HG03457 (cell line): ENCODE measurements around the gene NEK11.
"Not testable (repeated sequence)": the region's sequence is repeated elsewhere in the genome, so short reads cannot be mapped to it uniquely, and the experiment has no call there.

Experiments
- ATAC-seq: cut with Tn5 transposase; IDR thresholded peaks from one replicate; pipeline ENCODE4 v1.9.1; 2021; ENCODE audit warnings: moderate number of reproducible peaks; ENCODE audit not compliant: unreplicated experiment

NEK11 gene

DNA sequence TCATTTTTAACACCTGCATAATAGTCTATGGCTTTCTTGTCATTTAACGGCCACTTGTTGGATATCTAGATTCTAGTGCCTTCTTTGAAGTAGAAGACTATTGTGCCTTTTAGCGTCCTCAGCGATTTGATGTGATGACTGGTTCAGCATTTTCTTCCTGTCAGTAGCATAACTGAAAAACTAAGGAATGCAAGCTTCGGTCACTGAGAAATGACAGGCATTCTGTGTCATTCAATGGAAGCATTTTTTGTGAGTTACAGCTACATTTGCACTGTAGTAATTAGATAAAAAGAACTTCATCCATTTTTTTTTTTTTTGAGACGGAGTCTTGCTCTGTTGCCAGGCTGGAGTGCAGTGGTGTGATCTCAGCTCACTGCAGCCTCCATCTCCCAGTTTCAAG is 10.3 kb downstream of the NEK11 start:
- ATAC-seq = no peak

DNA sequence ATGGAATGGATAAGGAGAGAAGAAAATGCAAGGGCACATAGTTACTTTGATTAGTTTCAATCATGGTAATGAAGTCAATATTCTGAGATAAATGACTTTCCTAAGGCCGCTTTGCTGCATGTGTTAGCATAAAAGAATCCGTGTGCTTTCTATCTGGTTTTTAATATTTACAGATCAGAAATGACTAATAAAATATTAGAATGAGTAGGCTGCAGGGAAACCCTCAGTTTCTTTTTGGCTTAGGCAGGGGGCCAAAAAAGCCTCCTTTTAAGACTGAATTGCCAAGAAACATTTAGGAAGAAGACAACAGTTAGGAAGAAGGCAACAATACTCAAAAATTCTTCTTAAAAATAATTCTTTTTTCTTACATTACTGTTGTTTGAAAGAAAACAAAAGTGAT is 11.6 kb downstream of the NEK11 start:
- no peak for ATAC-seq

DNA sequence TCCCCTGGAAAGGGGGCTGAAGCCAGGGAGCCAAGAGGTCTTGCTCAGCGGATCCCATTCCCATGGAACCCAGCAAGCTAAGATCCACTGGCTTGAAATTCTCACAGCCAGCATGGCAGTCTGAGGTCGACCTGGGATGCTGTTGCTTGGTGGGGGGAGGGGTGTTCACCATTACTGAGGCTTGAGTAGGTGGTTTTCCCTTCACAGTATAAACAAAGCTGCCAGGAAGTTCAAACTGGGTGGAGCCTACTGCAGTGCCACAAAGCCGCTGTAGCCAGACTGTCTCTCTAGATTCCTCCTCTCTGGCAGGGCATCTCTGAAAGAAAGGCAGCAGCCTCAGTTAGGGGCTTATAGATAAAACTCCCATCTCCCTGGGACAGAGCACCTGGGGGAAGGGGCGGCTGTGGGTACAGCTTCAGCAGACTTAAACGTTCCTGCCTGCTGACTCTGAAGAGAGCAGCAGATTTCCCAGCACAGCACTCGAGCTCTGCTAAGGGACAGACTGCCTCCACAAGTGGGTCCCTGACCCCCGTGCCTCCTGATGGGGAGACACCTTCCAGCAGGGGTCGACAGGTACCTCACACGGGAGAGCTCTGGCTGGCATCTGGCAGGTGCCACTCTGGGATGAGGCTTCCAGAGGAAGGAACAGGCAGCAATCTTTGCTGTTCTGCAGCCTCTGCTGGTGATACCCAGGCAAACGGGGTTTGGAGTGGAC is 15.8 kb downstream of the NEK11 start:
- ATAC-seq = not testable (repeated sequence)

DNA sequence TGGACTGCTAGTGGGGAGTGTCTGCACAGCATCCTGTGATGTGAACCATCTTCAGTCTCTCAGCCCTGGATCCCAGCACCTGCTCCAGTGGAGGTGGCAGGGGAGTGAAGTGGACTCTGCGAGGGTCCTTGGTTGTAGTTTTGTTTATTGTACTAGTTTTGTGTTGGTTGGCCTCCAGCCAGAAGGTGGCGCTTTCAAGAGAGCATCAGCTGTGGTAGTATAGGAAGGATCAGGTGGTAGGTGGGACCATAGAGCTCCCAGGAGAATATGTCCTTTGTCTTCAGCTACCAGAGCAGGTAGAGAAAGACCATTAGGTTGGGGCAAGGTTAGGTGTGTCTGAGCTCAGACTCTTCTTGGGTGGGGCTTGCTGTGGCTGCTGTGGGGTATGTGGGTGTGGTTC is 20.9 kb downstream of the NEK11 start:
- ATAC-seq = no peak

DNA sequence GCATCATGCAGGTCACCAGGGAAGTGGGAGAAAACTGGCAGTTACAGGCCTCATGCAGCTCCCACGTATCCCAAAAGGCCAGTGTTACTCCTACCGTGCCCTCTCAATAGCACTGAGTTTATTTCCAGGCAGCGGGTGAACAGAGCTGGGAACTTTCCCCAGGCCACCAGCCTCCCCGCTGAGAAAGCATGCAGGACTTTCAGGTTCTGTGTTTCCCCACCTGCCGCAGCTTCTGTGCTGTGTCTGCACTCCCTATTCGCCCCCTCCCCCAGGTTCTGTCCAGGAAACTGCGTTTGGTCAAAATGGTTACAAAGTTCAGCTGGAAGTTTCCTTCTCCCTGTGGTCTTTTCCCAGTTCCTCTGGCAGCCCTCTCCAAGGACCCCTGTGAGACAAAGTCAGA is 21.4 kb downstream of the NEK11 start:
- no peak for ATAC-seq

DNA sequence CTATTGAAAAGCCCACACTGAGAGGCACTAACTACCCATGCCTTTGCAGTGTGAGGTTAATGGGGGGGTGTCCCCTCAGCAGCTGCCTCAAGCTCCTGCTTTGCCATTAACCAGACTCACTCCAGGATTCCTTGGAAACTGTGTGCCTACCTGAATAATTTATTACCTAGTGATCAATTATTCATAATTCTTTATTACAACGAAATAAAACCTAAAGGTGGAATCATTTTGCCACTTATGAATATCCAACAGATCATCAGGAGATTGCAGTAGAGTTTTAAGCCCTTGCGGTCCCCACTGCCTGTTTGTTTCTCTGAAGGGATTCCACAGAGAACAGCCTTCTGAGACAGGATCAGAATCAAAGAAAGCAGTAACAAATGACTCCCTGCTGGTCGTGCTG is 23.3 kb downstream of the NEK11 start:
- ATAC-seq = no peak

DNA sequence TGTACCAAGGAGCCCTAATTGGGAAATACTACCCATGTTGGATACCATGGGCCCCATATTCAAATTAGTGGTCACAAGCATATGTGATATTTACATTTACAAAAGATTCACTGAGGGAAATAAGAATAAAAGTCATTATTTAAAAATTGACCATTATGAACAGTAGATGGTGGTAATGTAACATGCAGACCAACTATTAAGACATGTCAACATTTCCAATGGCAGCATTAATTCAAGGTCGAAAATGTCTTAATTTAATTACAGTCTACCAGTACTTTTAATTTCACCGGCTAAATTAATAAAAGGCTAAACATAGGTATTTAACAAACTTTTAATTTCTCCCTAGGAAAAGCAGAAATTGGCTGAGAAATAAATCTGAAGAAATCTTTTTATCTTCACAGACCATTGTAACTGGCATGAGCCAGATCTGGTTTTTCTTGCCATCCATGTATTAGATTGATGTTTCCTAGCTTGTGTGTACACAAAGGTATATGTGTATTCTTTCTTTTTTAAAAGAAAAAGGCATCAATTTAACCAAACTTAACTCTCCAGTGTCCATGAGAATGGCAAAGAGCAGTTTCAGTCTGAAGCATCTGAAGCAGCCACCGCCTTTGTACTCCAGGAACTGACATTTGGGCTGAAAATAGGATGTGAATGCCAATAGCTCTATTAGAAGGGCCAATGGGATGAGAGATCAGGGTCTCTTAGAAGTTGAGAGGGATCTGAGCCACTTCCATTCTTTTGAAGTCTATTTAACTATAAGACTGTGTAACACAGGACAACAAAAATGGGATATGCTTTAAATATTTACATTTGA is 26.6 kb downstream of the NEK11 start:
- ATAC-seq = no peak

DNA sequence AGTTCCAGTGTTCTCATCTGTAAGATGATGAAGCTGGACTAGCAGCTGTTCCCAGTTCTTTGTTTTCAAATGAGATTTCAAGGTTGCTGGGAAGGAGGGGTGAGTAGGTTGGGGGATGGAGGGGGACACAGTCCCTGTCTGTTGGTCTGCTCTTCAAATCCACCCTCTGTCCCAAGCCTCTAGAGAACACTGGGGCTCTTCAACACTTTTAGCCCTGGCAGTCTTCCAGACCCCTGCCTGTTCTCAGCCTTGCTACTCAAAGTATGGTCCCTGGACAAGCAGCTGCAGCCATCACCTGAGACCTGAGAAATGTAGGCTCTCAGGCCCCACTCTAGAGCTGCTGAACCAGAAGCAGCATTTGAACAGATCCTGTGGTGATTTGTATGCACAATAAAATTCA is 41.3 kb downstream of the NEK11 start:
- ATAC-seq = no peak

DNA sequence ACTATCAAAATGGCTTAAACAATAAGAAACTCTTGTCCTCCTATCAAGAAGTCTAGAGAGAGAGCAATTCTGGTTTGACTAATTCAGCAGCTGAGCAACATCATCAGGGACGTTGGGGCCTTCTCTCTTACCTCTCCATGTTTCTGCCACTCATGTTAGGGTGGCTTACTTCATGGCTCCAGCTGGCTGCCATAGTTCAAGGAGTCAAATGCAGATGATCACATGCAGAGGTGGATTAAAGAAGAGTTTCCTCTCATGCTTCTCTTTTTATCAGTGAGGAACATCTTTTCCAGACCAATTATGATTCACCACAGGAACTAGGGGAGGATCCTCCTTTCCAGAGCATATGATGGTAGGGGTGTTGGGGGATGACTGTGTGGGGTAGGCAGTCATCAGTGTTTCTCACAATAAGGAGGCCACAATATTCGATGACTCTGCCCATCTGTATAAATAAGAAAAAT is 45.5 kb downstream of the NEK11 start:
- ATAC-seq = no peak

DNA sequence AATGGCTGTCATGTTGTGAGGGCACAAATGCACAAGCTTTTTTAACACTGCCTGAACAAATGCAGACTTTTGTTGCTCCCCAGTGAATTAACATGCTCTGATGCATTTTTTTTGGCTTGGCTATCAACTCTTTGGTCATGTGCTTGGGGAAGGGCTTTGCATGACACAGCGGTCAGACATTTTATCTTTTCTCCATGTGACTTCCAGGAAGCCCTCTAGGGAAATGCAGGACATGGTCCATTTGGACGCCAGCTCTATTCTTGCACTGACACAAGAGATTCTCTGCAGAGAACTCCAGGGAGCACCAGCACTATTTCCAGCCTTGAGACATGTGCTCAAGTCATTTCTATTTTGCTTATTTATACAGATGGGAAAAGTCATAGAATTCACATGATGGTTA is 46.2 kb downstream of the NEK11 start:
- ATAC-seq = no peak

DNA sequence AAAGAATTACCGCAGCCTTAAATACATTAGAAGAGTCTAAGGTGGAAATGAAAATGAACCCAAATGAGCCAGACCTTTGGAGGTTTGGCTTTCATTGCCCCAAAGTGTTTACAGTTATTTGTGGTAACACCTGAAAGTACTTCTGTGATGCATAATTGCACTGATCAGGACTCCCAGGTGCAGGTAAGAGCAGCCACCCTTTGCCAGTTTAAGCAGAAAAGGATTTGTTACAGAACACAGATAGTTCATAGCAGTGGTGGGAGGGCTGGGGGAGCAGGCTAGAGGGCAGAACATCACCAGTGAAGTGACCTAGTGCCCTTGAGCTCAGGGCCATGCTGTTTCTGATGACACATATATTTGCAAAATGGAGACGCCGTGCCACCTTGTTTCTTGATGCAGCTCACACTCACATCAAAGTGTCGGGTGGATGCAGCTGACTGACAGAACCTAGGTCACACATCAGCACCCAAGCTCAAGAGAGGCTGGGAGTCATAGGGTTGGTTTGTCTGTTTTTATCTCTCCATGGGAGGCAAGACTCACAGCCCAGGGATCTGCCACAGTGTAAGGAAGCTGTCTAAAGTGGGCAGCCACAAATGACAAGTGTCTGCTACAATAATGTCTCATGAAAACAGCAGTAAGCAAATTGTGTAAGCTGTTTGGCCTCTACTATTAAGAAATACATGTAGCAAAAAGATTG is 49.1 kb downstream of the NEK11 start:
- ATAC-seq = peak; percentile 69

DNA sequence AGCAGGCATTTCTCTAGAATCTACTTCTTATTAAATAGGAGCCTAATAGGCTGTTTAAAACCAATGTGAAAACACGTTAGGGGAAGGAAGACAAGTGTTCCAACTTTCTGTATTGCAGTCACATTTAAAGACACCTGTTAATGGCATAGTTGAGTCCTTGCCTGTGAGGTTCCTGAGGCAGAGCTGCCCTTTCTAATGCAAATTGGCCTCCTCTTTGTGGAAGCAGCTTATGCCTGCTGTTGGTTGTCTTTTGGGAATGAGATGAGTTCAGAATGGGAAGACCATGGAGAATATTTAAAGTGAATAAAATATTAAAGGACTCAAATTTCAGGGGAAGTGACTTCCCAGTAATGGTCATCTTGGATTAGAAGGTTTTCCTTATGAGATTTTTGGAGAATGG is 51.2 kb downstream of the NEK11 start:
- no peak for ATAC-seq

DNA sequence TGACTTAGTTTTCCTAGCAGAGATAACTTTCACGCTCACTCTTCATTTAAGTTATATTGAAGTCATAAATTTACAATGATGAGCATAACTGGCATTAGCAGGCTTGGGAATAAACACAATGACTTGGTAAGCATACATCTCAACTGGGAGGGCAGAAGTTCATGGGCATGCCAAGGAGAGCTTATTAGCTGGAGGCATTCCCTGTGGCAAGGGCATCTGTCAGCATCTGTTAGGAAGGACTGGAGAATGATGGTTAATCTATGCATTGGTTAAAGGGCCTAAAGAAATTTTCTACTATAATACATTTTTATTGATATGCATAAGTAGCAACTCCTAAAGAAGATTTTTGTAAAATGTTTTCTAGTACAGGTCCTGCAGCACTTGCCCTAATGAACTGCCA is 52.4 kb downstream of the NEK11 start:
- ATAC-seq = no peak

DNA sequence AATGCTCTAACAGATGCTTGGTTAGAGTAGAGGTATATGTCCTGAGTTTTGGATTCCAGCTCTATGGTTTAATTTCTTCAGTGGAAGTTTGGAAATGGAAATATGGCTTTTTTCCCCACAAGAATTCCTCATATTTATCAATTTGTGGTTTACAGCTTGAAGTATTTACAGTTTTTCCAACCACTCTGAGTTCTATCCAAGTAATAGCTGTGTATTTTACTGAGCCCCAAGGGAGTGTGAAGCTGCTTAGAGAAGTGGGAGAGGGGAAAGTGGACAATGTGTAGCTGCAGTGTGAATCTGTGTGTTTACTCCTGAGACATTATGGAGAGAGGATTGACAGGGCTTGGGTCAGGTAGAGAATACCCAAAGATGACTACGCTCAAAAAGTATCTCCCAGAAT is 54.5 kb downstream of the NEK11 start:
- no peak for ATAC-seq

DNA sequence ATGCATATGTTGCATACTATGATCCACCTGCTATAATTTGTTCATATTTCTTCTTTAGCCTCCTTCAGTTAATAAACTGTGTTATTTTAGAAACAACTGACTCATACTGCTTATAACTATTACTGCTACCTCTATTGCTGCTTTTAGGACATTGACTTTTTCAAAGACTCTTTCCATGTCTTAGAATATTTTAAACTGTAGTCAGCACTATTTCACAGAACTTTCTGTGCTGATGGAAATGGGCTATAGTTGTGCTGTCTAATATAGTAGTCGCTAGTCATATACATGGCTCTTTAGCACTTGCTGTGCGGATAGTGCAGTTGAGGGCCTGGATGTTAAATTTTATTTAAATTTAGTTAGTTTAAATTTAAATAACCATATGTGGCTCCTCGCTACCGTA is 55.6 kb downstream of the NEK11 start:
- no peak for ATAC-seq

DNA sequence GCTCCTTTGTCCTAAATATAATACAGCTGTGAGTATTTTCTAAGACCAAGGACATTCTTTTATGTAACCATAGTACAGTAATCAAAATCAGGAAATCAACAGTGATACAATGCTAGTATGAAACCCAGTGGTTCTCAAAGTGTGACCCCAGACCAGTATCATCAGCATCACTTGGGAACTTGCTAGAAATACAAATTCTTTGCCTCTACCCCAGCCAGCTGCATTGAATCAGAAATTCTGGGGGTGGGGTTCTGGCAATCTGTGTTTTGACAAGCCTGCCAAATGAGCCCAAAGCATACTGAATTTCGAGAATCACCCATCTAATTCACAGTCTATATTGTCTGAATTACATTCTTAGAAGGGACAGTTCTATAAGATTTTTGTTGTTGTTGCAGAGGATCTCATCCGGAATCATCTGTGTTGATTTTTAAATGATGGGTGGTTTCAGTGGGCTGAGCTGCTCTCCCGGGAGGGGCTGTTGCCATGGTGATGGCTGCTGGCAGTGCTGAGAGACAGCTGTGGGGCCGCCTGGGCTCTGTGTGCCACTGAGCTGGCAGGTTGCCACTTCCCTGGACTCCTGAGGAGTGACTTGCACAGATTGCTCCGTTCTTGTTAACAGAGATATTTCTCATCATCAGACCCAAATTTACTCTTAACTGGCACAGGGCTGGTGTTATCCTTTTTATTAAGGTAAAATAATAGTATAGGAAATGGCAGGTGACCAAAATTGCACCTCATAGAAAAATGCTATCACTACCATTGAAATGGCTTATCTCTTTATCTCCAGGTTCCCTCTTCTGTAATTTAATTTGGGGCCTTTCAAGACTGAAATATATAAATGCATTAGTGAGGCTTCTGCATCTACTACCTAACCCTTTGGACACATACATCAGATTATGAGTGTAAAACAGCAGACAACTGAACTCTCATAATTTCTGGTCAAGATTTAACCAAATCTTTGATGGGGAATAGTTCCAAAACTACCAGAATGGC is 56.5 kb downstream of the NEK11 start:
- ATAC-seq = no peak

DNA sequence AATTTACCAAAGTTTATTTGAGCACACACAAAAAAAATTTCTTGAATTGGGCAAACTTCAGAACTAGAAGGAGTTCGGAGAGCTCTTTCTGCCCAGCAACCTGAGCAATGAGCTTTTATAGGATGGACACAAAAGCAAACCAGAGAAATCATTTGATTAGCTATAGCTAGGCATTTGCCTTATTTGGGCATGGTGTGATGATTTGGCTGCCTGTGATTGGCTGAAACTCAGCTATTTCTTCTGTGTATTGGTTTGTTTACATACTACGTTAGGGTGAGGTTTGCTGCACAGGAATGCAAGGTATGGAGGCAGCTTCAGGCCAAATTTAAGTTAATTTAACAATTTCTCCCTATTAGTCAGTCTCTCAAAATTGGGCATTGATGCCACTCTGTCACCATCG is 65.1 kb downstream of the NEK11 start:
- ATAC-seq = no peak

DNA sequence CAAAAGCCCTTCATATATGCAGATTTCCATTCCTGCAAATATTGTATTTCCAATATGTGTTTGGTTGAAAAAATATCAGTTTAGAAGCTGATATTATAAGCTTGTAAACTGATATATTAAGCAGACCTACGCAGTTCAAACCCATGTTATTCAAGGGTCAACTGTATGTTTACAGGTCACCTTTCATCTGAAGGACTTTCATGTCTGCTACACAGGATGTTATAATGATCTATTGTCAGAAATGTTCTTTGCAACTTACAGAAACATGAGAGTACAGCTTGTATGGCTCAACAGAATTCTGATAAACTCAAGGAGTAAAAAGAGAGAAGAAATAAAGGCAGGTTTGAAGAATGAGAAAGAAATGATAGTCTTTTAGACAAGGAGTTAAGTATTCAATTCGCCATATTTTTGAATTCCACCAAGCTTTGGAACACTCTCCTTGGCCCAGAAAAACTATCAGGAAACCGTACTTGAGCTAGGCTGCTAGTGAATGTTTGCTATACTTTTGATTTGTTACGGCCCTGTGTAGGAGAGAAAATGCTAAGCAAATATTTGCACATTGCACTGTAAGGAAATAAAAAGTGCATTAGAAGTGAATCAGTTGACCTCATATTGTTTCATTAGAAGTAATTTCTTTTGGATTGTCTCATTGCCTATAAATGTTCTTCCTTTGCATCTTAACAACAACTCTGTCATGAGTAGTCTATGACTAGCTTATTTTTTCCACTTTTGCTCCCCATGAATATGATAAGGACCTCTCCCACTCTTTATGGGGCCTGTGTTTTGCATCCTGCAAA is 81.2 kb downstream of the NEK11 start:
- ATAC-seq = no peak

DNA sequence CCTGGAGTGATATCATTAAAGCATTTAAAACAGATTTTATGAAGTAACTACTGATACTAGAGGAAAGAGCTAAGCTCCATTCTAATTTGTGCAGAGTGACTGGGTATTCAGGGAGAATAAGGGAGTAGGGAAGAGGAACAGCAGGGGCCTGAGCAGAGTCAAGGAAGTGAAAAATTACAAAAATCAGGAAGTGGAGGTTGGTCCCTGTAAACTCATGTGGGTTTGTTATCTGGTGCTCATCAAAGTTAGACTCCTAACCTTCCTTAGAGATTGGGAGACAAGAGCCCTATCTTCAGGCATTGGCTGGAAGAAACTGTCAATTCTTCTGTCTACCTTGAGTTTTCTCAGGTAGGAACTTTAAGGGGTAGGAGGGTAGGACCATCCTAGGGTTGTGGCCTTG is 82.5 kb downstream of the NEK11 start:
- no peak for ATAC-seq

DNA sequence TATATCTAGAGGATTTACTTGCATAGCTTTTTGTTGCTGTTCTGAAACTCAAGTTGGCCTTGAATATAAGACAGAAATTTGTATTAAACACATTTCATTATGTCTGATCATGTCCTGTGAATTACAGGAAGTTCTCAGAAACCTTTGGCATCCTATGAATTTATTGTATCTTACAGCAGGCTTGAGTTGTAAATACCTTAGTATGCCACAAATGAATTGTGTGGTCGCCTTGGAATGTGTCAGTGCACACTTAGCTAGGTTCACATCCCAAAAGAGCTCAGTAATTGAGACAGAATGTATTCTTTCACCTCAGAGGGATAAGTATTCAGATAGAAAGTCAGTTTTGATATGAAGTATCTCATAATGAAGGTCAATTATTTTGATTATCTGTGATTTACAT is 83.4 kb downstream of the NEK11 start:
- no peak for ATAC-seq
